Epithelial cell of prostate (primary cell): ENCODE measurements around the gene CYP2J2.
"Not testable (repeated sequence)": the region's sequence is repeated elsewhere in the genome, so short reads cannot be mapped to it uniquely, and the experiment has no call there.

Experiments
- DNase-seq: peaks from one replicate; pipeline ENCODE4 v3.0.0-alpha.2; 2011; ENCODE audit warnings: low read depth, low spot score
- H3K27ac ChIP-seq: fragments of 450-650 bp; 2 replicates; pipeline ENCODE4 v1.5.1; 2017; ENCODE audit warnings: mild to moderate bottlenecking

CYP2J2 gene

GRCh38 chr1:59926381-59927123 is at the start of gene CYP2J2:
Gene CYP2J2, minus strand, starts transcription at chr1:59926773. Its CDS starts 27 bp downstream, at chr1:59926746.
- DNase-seq = no peak
- H3K27ac ChIP-seq = no peak within 1 kb of the TSS

- no peak overlapping the region for H3K27ac ChIP-seq
- DNase-seq = no peak
Measured at GRCh38 chr1:59973719-59974118, 47.1 kb upstream of the CYP2J2 start.

- no peak overlapping the region for H3K27ac ChIP-seq
- no peak for DNase-seq
Measured at GRCh38 chr1:59972216-59972927, 45.8 kb upstream of the CYP2J2 start.

- DNase-seq = no peak
- H3K27ac ChIP-seq = no peak overlapping the region
Measured at GRCh38 chr1:59971464-59971911, 44.9 kb upstream of the CYP2J2 start.

GRCh38 chr1:59969542-59970175 is 43.1 kb upstream of the CYP2J2 start:
- DNase-seq, H3K27ac ChIP-seq: not testable (repeated sequence)

DNA sequence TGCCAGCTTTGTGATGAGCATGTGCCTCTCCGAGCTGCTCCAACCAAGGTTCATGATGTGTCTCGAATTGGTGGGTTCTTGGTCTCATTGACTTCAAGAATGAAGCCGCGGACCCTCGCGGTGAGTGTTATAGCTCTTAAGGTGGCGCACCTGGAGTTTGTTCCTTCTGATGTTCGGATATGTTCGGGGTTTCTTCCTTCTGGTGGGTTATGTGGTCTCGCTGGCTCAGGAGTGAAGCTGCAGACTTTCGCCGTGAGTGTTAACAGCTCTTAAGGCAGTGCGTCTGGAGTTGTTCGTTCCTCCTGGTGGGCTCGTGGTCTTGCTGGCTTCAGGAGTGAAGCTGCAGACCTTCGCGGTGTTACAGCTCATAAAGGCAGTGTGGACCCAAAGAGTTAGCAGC is 42.2 kb upstream of the CYP2J2 start:
- not testable (repeated sequence) for DNase-seq, H3K27ac ChIP-seq

GRCh38 chr1:59967780-59968179 is 41.2 kb upstream of the CYP2J2 start:
- H3K27ac ChIP-seq = no peak overlapping the region
- no peak for DNase-seq

DNA sequence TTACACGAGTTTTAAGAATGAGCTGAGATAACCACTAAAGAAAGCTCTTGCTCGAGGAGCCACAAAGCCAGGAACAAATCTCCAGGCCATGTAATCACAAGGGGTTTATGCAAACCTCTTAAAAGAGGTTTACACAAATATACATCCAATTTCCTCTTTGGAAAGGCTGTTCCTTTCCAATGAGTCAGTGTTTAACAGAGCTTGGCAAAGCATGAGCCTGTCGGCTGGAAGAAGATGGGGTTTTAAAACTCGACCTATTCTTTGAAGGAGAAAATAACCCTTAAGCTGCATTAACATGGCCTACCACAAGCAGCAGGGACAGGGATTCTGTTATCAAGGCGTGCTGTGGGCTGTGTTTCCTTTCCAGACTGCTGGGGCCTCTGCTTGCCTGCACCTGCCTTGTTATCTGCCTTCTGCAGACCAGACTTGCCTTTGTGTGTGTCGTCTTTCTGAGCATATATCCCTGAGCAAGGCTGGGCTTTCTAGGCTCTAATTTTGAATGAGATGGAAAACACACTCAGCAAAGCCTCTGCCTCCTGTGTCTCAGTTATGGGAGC is 40.6 kb upstream of the CYP2J2 start:
- no peak for DNase-seq
- H3K27ac ChIP-seq = no peak overlapping the region

GRCh38 chr1:59952065-59952464 is 25.5 kb upstream of the CYP2J2 start:
- DNase-seq = no peak

DNA sequence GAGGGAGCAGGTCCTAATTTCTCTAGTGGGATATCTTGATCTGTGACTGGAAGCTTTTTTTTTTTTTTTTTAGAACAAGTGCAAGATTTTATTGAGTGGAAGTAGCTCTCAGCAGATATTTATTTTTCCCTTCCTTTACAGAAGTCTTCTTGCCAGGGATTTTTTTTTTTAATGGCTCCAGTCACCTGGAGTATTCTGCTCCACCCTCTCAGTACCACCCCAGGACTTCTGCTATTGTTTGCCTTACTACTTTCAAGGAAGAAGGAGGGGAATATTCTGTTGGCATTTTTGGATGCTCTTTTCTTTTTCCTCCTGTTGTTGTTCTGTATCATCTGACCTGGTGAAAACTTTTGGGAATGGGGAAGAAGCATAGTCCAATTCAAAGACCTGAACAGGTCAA is 23.1 kb upstream of the CYP2J2 start:
- no peak overlapping the region for H3K27ac ChIP-seq
- no peak for DNase-seq

More at GRCh38 chr1:59952065-59952464, 25.5 kb upstream of the CYP2J2 start:
- H3K27ac ChIP-seq = no peak overlapping the region

DNA sequence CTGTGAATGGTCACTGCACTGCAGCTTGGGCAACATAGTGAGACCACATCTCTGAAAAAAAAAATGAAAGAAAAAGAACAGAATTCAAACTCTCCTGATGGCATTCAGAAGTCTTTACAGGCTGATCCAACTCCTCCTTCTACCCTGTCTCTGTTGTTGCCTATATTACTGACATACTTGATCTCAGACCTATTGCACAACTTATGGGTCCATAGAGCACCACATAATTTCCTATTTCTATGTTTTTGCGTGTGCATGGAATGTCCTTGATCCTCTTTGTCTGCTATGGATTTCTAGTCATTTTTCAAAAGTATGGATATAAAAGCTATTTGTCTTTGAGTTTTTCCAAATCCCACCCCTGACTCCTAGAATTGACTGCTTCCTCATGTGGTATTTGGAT is 22.4 kb upstream of the CYP2J2 start:
- no peak overlapping the region for H3K27ac ChIP-seq
- DNase-seq = no peak

DNA sequence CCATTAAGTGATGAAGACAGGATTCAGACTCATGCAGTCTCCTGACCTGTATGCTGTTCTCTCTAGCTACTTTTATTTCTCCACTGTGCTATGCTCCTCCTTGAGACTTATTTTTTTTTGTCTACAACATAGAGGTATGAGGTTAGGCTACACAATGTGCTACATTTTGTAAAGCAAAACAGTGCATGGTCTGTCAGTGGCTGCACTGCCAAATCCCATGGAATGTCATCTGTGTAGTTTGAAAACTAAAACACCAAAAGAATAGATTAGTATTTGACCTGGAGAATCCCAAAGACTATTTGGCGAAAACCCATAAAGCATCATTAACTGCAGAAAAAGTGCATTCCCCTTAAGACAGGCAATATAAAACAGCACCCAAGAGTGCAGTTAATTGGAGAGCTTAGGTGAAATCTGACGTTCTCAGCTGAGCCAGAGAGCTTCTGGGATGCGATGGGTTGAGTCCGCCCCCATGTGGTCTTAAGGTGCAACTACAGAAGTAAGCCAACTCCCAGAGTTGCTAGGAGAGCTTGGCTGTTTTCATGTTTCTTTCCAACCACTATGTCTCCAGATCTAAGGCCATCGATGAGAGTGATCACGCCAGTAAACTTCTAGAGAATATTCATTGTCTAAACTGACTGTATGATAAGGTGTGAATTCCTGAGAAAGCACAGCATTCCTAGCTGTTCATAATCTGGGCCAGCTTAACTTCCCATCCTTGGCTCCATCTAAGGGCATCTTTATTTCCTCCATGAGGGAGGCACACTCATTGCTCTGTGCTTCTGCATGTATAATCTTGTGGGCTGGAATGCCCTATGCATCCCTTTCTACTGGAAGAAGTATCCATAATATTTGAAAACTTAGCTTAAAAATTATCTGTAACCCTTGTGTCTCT is 20.7 kb upstream of the CYP2J2 start:
- H3K27ac ChIP-seq = no peak overlapping the region
- no peak for DNase-seq

DNA sequence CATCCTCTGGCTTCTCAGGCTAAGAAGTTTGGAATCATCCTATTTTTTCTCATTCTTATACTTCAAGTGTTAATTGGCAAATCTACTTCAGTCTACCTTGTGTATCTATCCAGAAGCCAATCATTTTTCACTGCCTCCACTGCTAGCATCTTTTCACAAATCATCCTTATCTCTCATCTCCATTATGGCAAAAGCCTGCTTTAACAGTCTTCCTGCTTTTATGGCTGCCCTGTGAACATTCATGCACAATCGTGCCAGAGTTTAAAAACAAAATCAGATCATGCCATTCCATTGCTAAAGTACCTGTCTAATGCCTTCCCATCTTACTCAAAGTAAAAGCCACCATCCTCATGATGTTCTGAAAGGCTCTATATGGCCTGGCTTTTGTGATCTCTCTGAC is 19.2 kb upstream of the CYP2J2 start:
- DNase-seq = no peak
- H3K27ac ChIP-seq = no peak overlapping the region

DNA sequence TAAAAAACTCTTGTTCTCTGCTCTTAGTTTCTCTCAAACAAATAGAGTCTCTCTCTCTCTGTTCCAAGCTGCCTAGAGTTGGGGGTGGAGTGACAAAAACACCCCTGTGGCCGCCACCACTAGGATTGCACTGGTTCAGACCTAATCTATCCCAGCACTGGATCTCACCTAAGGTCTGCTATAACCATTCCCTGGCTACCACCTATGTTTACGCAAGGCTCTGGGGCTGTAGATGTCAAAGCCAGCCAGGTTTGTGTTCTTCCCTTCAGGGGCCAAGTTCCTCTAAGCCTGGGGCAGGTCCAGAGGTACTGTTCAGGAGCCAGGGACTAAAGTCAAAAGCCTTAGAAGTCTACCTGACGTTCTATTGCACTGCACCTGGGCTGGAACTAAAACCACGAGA is 12.8 kb upstream of the CYP2J2 start:
- no peak overlapping the region for H3K27ac ChIP-seq
- DNase-seq = no peak

DNA sequence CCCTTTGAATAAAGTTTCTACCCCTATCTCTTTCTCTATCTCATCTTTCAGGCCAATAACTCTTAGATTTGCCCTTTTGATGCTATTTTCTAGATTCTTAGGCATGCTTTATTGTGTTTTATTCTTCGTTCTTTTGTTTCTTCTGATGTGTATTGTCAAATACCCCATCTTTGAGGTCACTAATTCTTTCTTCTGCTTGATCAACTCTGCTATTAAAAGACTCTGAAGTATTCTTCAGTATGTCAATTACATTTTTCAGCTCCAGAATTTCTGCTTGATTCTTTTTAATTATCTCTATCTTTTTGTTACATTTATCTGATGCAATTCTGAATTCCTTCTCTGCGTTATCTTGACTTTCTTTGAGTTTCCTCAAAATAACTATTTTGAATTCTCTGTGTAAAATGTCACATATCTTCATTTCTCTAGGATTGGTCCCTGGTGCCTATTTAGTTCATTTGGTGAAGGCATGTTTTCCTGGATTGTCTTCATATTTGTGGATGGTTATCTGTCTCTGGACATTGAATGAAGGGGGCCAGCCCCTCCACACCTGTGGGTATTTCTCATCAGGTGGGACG is 11.2 kb upstream of the CYP2J2 start:
- no peak overlapping the region for H3K27ac ChIP-seq
- no peak for DNase-seq

GRCh38 chr1:59936358-59936821 is 9.8 kb upstream of the CYP2J2 start:
- DNase-seq = no peak
- no peak overlapping the region for H3K27ac ChIP-seq

DNA sequence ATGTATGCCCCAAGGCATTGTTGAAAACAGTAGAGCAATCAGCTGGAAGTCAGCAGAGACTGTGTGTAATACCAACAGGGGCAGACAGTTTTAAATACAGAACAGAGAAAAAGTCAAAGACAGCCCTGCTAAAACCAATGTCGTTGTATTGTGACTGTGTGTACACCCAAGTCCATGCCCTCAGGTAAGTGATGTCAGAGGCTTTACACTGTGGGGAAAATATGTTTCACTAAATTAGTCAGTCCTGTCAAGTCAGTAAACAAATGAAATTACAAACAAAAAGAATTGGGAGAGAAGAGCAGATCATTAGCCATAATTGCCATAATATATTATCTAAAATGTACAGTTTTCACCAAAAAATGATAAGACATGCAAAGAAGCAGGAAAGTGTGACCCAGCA is 2.4 kb upstream of the CYP2J2 start:
- no peak overlapping the region for H3K27ac ChIP-seq
- no peak for DNase-seq

- H3K27ac ChIP-seq = no peak overlapping the region
- no peak for DNase-seq
Measured at GRCh38 chr1:59927213-59927612, 640 bp upstream of the CYP2J2 start.

DNA sequence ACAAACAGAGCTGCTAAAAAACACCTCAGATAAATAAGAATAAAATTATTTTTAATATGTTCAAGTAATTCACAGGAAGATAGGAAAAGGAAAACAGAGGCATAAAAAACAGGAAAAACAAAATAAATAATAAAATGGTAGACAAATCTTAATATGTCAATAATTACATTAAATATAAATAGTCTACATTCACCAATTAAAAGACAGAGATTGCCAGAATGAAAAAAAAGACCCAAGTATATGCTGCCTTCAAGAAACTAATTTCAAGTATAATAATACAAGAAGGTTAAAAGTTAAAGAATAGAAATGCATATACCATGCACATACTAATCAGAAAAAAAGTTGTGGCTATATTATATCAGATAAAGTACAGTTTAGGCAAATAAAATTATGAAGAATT is 1.9 kb downstream of the CYP2J2 start:
- DNase-seq = no peak
- no peak overlapping the region for H3K27ac ChIP-seq
